Large intestine (tissue), 3 donors: Measurements from ENCODE around the gene NTSR1. TPM values are rescaled to one million over a fixed set of nuclear protein-coding genes. Genes with fewer than 3 reads are reported as not detected.

Experiments used
- DNase-seq, 2 donors: peaks; one replicate each; pipeline versions ENCODE4 v3.0.0 to v3.0.0-alpha.2; 2013
- H3K27ac ChIP-seq: one replicate; pipeline ENCODE4 v1.5.1; 2013; ENCODE audit warnings: low read length
- H3K27me3 ChIP-seq: 2 replicates; pipeline ENCODE4 v1.6.1; 2013; ENCODE audit warnings: low read length; ENCODE audit not compliant: control insufficient read depth, insufficient read depth
- H3K36me3 ChIP-seq: 2 replicates; pipeline ENCODE4 v1.6.1; 2013; ENCODE audit warnings: low read length; ENCODE audit not compliant: control insufficient read depth, insufficient read depth
- H3K4me1 ChIP-seq: one replicate; pipeline ENCODE4 v1.6.1; 2013; ENCODE audit warnings: low read length; ENCODE audit not compliant: control insufficient read depth, insufficient read depth
- H3K4me3 ChIP-seq: one replicate; pipeline ENCODE4 v1.5.1; 2013; ENCODE audit warnings: low read length
- H3K9me3 ChIP-seq: one replicate; pipeline ENCODE4 v1.6.1; 2013; ENCODE audit warnings: mild to moderate bottlenecking, low read depth, low read length, moderate library complexity; ENCODE audit not compliant: control insufficient read depth
- WGBS: methylation state at CpG from one replicate; pipeline ENCODE4 v1.1.5; 2013; ENCODE audit warnings: low lambda C conversion rate; ENCODE audit not compliant: insufficient coverage; 5-methylcytosine and 5-hydroxymethylcytosine counted together
- polyA plus RNA-seq: library from polyadenylated mRNA; unstranded; fragments of 120-200 nt; gene quantifications from one replicate; pipeline ENCODE4 v1.2.1, GENCODE V29; 2013

NTSR1 gene
- polyA plus RNA-seq, 1 donor: 1.1 TPM

GRCh38 chr20:62754991-62755356 is 46.3 kb downstream of the NTSR1 start:
- Histone ChIP-seq H3K27me3 (no peaks in the 10 kb centered on the region), H3K4me1 (peaks cover 8% of the 10 kb centered on the region), H3K27ac (no peak overlapping the region), H3K36me3 (no peaks in the 10 kb centered on the region), H3K4me3 (no peak overlapping the region), H3K9me3 (peaks cover 3% of the 10 kb centered on the region)
- no CpG with 5 or more reads among the region's 1 CpG for WGBS
- no peak for DNase-seq

DNA sequence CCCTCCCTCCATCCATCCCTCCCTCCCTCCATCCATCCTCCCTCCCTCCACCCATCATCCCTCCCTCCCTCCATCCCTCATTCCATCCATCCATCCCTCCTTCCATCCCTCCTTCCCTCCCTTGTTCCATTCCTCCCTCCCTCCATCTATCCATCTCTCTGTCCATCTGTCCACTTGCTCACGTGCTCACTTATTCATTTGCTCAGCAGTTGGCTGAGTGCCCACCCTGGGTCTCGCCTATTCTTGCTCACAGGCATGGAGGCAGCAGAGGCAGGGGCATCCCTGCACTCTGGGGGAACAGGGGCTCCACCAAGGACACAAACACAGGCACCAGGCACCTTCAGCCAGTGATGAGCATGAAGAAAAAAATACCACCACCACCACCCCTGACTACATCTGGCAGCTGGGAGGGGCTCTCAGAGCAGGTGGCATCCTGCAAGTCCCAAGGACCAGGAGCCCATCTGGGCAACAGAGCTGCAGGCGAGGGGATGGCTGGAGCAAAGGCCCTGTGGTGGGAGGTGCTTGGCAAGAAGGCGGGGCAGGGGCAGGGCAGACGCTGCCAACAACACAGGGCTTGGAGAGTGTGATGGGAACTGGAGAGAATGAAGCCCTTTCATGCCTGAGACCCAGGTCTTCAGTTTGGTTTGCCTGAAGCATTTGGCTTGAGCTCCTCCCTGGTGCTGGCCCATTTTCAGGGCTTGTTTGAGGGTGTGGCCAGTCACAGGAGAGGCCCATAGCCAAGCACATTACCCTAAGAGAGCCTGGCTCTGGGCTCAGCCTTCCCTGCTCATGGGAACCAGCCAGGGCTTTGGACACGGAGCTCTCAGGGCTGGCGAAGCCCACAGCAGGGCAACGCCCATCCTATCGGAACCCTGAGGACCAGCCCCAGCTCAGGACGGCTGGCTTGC is 47.4 kb downstream of the NTSR1 start:
- Histone ChIP-seq H3K9me3 (peaks cover 3% of the 10 kb centered on the region), H3K4me3 (no peak overlapping the region), H3K27ac (no peak overlapping the region), H3K4me1 (peaks cover 8% of the 10 kb centered on the region), H3K27me3 (no peaks in the 10 kb centered on the region), H3K36me3 (no peaks in the 10 kb centered on the region)
- no peak for DNase-seq
- WGBS: no CpG with 5 or more reads among the region's 10 CpGs

- H3K4me1 ChIP-seq: no peaks in the 10 kb centered on the region
- H3K27ac ChIP-seq: no peak overlapping the region
- no CpG with 5 or more reads among the region's 16 CpGs for WGBS
- H3K4me3 ChIP-seq: no peak overlapping the region
- DNase-seq: no peak
- H3K36me3 ChIP-seq: no peaks in the 10 kb centered on the region
- H3K9me3 ChIP-seq: peaks cover 3% of the 10 kb centered on the region
- H3K27me3 ChIP-seq: no peaks in the 10 kb centered on the region
Measured at GRCh38 chr20:62758226-62758912, 49.7 kb downstream of the NTSR1 start.

- H3K27me3 ChIP-seq: no peaks in the 10 kb centered on the region
- no peaks in the 10 kb centered on the region for H3K36me3 ChIP-seq
- no CpG with 5 or more reads among the region's 20 CpGs for WGBS
- no peaks in the 10 kb centered on the region for H3K4me1 ChIP-seq
- peaks cover 3% of the 10 kb centered on the region for H3K9me3 ChIP-seq
- H3K4me3 ChIP-seq: no peak overlapping the region
- no peak overlapping the region for H3K27ac ChIP-seq
- DNase-seq: no peak
Measured at GRCh38 chr20:62759981-62760431, 51.4 kb downstream of the NTSR1 start.

DNA sequence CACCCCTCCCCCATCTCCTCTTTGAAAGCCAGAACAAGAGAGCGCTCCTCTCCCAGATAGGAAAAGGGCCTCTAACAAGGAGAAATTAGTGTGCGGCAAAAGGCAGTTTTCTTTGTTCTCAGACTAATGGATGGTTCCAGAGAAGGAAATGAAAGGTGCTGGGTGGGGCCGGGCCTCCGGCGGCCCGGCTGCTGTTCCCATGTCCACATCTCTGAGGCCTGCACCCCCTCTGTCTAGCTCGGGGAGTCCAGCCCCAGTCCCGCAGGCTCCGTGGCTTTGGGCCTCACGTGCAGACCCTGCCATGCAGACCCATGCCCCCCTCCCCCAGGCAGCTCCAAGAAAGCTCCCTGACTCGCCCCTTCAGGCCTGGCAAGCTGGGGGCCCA is 51.8 kb downstream of the NTSR1 start:
- DNase-seq: no peak
- Histone ChIP-seq H3K4me3 (no peak overlapping the region), H3K4me1 (no peaks in the 10 kb centered on the region), H3K27ac (no peak overlapping the region), H3K36me3 (no peaks in the 10 kb centered on the region), H3K9me3 (peaks cover 3% of the 10 kb centered on the region), H3K27me3 (no peaks in the 10 kb centered on the region)
- no CpG with 5 or more reads among the region's 11 CpGs for WGBS

GRCh38 chr20:62760856-62761758 is 52.5 kb downstream of the NTSR1 start:
- no peaks in the 10 kb centered on the region for H3K27me3 ChIP-seq
- H3K36me3 ChIP-seq: no peaks in the 10 kb centered on the region
- peaks cover 3% of the 10 kb centered on the region for H3K9me3 ChIP-seq
- no peaks in the 10 kb centered on the region for H3K4me1 ChIP-seq
- no peak for DNase-seq
- no peak overlapping the region for H3K4me3 ChIP-seq
- no CpG with 5 or more reads among the region's 26 CpGs for WGBS
- H3K27ac ChIP-seq: no peak overlapping the region

- H3K27ac ChIP-seq: no peak overlapping the region
- DNase-seq: no peak
- no peak overlapping the region for H3K4me3 ChIP-seq
- WGBS: no CpG with 5 or more reads among the region's 6 CpGs
- H3K27me3 ChIP-seq: no peaks in the 10 kb centered on the region
- H3K4me1 ChIP-seq: no peaks in the 10 kb centered on the region
- H3K9me3 ChIP-seq: peaks cover 3% of the 10 kb centered on the region
- no peaks in the 10 kb centered on the region for H3K36me3 ChIP-seq
Measured at GRCh38 chr20:62761759-62762131, 53.1 kb downstream of the NTSR1 start.

GRCh38 chr20:62762376-62762775 is 53.7 kb downstream of the NTSR1 start:
- WGBS: no CpG with 5 or more reads among the region's 22 CpGs
- peaks cover 3% of the 10 kb centered on the region for H3K9me3 ChIP-seq
- no peaks in the 10 kb centered on the region for H3K36me3 ChIP-seq
- H3K27me3 ChIP-seq: no peaks in the 10 kb centered on the region
- no peaks in the 10 kb centered on the region for H3K4me1 ChIP-seq
- DNase-seq: no peak
- H3K4me3 ChIP-seq: no peak overlapping the region
- no peak overlapping the region for H3K27ac ChIP-seq

DNA sequence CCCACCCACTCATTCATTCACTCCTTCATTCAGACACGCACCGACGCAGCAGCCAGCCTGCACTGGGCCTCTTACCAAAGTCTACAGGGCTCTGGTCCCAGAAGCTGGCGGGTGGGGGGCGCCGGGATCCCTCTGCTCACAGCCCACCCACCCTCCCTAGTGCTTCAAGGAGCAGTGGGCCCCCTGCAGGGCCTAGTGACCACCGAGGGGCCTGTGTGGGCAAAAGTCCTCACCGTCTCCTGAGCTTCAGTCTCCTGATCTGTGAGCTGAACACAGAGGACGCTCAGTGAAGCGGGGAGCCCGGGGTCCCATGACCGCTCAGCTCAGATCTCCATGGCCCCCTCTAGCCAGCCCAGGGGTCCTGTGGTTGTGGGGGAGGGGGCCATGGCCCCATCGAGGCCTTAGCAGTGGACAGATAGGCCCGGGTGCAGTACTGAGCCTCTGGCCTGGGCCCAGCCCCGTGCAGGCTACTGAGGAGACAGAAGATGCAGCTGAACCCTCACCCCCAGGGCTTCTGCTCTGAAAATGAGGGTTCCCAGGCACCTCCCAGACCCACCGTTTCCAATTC is 54.2 kb downstream of the NTSR1 start:
- no peaks in the 10 kb centered on the region for H3K4me1 ChIP-seq
- H3K9me3 ChIP-seq: no peaks in the 10 kb centered on the region
- H3K36me3 ChIP-seq: no peaks in the 10 kb centered on the region
- no peak overlapping the region for H3K4me3 ChIP-seq
- no peak for DNase-seq
- H3K27ac ChIP-seq: no peak overlapping the region
- H3K27me3 ChIP-seq: no peaks in the 10 kb centered on the region
- no CpG with 5 or more reads among the region's 16 CpGs for WGBS

- Histone ChIP-seq H3K27ac (no peak overlapping the region), H3K9me3 (no peaks in the 10 kb centered on the region), H3K27me3 (no peaks in the 10 kb centered on the region), H3K36me3 (no peaks in the 10 kb centered on the region), H3K4me3 (no peak overlapping the region), H3K4me1 (peaks cover 2% of the 10 kb centered on the region)
- DNase-seq: no peak
- no CpG with 5 or more reads among the region's 4 CpGs for WGBS
Measured at GRCh38 chr20:62763404-62763803, 54.8 kb downstream of the NTSR1 start.
